RWPE2 (cell line): ENCODE data around the gene NIPSNAP2.
"Not testable (repeated sequence)": the region's sequence is repeated elsewhere in the genome, so short reads cannot be mapped to it uniquely, and the experiment has no call there.

Experiments used
- ATAC-seq: fragments of 200-7000 bp; cut with Tn5 transposase; 3 replicates; pipeline ENCODE4 v1.9.1; 2021; ENCODE audit warnings: low read depth
- DNase-seq: peaks from one replicate; pipeline ENCODE4 v3.0.0-alpha.2; 2020; ENCODE audit warnings: low spot score
- H3K27ac ChIP-seq: fragments of 450-650 bp; 2 replicates; pipeline ENCODE4 v1.5.1; 2017; ENCODE audit warnings: mild to moderate bottlenecking; ENCODE audit not compliant: poor library complexity, severe bottlenecking
- H3K27me3 ChIP-seq: fragments of 250-450 bp; sonication (Bioruptor Pico); 2 replicates; pipeline ENCODE4 v1.5.1; 2021; ENCODE audit warnings: mild to moderate bottlenecking, moderate library complexity; ENCODE audit not compliant: insufficient read depth, poor library complexity, severe bottlenecking
- H3K36me3 ChIP-seq: fragments of 250-450 bp; sonication (Bioruptor Pico); 2 replicates; pipeline ENCODE4 v1.5.1; 2020; ENCODE audit warnings: low read depth, mild to moderate bottlenecking, moderate library complexity
- H3K4me1 ChIP-seq: fragments of 250-450 bp; sonication (Bioruptor Pico); 2 replicates; pipeline ENCODE4 v1.5.1; 2021; ENCODE audit warnings: mild to moderate bottlenecking, moderate library complexity; ENCODE audit not compliant: insufficient read depth, poor library complexity, severe bottlenecking
- H3K4me3 ChIP-seq: fragments of 250-450 bp; sonication (Bioruptor Pico); 2 replicates; pipeline ENCODE4 v1.5.1; 2021; ENCODE audit warnings: mild to moderate bottlenecking, moderate library complexity; ENCODE audit not compliant: severe bottlenecking
- H3K9me3 ChIP-seq: fragments of 250-450 bp; sonication (Bioruptor Pico); 2 replicates; pipeline ENCODE4 v1.5.1; 2021; ENCODE audit warnings: mild to moderate bottlenecking, moderate library complexity; ENCODE audit not compliant: severe bottlenecking
- TF ChIP-seq, protein P1 (sequence below): fragments of 450-650 bp; IDR thresholded peaks from one replicate; pipeline ENCODE4 v1.5.1; 2017; ENCODE audit warnings: mild to moderate bottlenecking, moderate library complexity; ENCODE audit not compliant: poor library complexity, severe bottlenecking

Gene NIPSNAP2

DNA sequence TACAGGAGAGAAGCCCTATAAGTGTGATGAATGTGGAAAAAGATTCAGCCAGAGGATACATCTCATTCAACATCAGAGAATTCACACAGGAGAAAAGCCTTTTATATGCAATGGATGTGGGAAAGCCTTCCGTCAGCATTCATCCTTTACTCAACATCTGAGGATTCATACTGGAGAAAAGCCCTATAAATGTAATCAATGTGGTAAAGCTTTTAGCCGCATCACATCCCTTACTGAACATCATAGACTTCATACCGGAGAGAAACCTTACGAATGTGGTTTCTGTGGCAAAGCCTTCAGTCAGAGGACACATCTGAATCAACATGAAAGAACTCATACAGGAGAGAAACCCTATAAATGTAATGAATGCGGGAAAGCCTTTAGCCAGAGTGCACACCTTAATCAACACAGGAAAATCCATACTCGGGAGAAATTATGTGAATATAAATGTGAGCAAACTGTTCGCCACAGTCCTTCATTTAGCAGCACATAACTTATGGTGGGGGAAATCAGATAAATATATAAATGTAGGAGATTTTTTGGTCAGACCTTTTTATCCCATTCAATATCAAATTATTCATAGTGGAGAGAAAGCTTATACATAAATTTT, 24.8 kb upstream of the NIPSNAP2 start:
- Histone ChIP-seq H3K27me3 (no peaks in the 10 kb centered on the region), H3K27ac (no peak overlapping the region), H3K4me1 (no peaks in the 10 kb centered on the region), H3K36me3 (no peaks in the 10 kb centered on the region), H3K4me3 (no peak overlapping the region), H3K9me3 (peaks cover 8% of the 10 kb centered on the region)
- DNase-seq (no peak), ATAC-seq (no peak)
- TF ChIP-seq, protein P1, sequence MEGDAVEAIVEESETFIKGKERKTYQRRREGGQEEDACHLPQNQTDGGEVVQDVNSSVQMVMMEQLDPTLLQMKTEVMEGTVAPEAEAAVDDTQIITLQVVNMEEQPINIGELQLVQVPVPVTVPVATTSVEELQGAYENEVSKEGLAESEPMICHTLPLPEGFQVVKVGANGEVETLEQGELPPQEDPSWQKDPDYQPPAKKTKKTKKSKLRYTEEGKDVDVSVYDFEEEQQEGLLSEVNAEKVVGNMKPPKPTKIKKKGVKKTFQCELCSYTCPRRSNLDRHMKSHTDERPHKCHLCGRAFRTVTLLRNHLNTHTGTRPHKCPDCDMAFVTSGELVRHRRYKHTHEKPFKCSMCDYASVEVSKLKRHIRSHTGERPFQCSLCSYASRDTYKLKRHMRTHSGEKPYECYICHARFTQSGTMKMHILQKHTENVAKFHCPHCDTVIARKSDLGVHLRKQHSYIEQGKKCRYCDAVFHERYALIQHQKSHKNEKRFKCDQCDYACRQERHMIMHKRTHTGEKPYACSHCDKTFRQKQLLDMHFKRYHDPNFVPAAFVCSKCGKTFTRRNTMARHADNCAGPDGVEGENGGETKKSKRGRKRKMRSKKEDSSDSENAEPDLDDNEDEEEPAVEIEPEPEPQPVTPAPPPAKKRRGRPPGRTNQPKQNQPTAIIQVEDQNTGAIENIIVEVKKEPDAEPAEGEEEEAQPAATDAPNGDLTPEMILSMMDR, result no peak

DNA sequence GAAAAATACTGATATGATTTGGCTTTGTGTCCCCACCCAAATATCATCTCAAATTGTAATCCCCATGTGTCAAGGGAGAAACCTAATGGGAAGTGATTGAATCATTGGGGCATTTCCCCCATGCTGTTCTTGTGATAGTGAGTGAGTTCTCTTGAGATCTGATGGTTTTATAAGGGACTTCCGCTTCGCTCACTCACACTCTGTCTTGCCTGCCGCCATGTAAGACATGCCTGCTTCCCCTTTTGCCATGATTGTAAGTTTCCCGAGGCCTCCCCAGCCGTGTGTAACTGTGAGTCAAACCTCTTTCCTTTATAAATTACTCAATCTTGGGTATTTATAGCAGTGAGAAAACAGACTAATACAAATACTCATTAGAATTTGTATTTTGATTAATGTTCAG, 17.8 kb upstream of the NIPSNAP2 start:
- Histone ChIP-seq H3K4me3 (no peak overlapping the region), H3K4me1 (no peaks in the 10 kb centered on the region), H3K36me3 (no peaks in the 10 kb centered on the region), H3K9me3 (no peaks in the 10 kb centered on the region), H3K27ac (no peak overlapping the region), H3K27me3 (no peaks in the 10 kb centered on the region)
- DNase-seq, result no peak
- no peak for ATAC-seq
- TF ChIP-seq, protein P1, result no peak

DNA sequence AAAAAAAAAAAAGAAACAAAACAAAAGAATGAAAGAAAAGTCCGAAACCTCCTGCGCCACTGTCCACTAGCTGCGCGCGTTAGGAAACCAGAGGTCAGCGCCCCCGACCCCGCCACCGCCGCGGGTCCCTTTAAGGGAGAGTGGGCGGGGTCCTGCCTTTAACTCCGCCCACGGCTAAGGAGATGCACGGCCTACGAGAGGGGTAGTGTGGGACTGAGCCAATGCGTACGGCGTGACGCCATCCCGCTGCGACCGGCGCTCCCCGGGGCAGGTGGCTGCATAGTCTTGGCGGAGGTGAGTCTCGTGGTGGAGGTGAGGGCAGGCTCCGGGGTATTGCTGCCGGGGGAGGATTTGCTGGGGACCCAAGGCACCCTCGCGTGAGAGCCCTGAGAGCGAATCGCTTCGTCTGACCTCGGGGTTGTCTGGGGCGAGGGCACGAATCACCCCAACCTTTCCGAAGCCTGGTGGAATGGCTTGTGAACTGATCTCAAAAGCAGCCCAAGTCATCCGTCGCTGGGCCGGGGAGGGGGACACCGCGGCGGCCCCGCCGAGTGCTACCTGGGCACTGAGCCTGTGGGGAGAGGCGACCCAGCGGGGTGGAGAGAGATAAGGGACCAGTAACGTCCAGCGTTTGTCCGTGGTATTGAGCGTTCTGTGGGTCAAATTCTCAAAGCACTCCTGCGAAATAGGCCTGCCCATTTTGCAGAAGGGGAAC, 12.6 kb upstream of the NIPSNAP2 start, which contains the start of gene MRPS17:
MRPS17 (plus strand) TSS at position 241 of the 715 bp plus-strand sequence. CDS start 1,319 bp downstream, outside the sequence.
- ATAC-seq (peak; percentile 100), DNase-seq (peak; percentile 89)
- Histone ChIP-seq H3K36me3 (peaks cover 32% of the 10 kb centered on the region), H3K27me3 (no peaks in the 10 kb centered on the region), H3K9me3 (no peaks in the 10 kb centered on the region), H3K4me3 (peak within 1 kb of the TSS; percentile 75), H3K4me1 (peaks cover 4% of the 10 kb centered on the region), H3K27ac (peak within 1 kb of the TSS; percentile 24)
- TF ChIP-seq, protein P1, result no peak

DNA sequence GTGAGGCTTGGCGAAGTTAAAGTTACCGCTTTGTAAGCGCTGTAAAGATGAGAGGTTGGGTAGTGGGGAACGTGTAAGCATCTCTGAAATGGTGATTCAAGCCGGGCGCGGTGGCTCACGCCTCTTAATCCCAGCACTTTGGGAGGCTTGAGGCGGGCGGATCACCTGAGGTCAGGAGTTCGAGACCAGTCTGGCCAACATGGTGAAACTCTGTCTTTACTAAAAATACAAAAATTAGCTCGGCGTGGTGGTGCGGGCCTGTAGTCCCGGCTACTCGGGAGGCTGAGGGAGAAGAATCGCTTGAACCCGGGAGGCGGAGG, 12.1 kb upstream of the NIPSNAP2 start:
- Histone ChIP-seq H3K4me3 (peak overlapping the region; percentile 75), H3K27ac (peak overlapping the region; percentile 24), H3K36me3 (peaks cover 32% of the 10 kb centered on the region)
- H3K4me1 ChIP-seq, H3K27me3 ChIP-seq, H3K9me3 ChIP-seq, DNase-seq, ATAC-seq: not testable (repeated sequence)

DNA sequence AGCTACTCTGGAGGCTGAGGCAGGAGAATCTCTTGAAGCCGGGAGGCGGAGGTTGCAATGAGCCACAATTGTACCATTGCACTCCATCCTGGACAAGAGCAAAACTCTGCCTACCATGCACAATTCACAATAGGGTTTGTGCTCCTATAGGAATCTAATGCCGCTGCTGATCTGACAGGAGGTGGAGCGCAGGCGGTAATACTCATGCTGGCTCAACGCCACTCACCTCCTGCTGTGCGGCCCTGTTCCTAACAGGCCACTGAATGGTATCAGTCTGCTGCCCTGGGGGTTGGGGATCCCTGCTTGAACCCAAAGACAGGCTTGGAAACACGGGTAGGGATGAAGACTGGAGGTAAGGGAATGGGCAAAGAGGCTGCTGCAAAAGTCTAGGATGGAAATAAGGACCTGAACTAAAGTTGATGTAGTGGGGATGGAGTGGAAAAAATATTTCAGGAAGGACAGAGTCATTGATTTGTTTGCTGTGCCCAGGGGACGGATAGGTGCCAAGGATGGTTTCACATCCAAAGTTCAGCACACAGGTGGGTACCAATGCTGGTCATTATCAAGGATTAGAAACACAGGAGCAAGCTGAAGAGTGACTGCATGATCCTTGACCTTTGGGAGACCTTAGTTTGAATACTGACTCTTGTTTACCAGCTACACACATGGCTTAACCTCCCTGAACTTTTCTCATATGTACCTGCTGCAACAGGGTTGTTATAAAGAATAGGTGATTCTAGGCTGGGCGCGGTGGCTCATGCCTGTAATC, 10.5 kb upstream of the NIPSNAP2 start:
- H3K36me3 ChIP-seq, result peaks cover 32% of the 10 kb centered on the region

More for the DNA sequence above, 10.5 kb upstream of the NIPSNAP2 start:
- no peaks in the 10 kb centered on the region for H3K9me3 ChIP-seq
- ATAC-seq (no peak), DNase-seq (no peak)
- peaks cover 4% of the 10 kb centered on the region for H3K4me1 ChIP-seq
- TF ChIP-seq, protein P1, result no peak
- no peak overlapping the region for H3K27ac ChIP-seq
- no peak overlapping the region for H3K4me3 ChIP-seq
- H3K27me3 ChIP-seq, result no peaks in the 10 kb centered on the region
